ENCODE measurements around the gene NIPSNAP2.

DNA sequence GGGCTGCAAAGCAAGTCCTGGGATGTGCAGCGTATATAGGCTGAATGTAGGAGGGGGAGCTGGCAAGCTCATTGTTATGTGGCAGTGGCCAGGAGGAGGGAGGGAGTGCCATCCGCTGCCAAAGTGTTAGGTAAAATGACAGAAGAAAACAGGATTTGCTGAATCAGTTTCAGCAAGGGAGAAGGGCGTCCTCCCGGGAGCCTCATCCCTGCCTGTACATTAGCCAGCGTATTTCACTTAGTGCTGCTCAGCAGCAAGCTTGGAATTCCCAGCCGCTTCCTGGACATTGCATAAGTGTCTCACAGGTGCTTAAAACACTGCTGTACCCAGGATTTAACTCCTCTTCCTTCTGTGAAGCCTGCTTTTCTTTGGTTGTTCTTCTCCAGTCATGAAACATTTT, 2.5 kb downstream of the NIPSNAP2 start:
- no peak for TF ChIP-seq EZH2phosphoT487 (IDR thresholded peaks at IDR 0.05; ENCODE audit: insufficient read depth, low read depth)
- TF ChIP-seq EZH2 (IDR thresholded peaks at IDR 0.05; ENCODE audit: insufficient read depth, poor library complexity, severe bottlenecking) = no peak

Data from GM23248 (cell line).